Endodermal cell (in vitro differentiated cells): ENCODE data around the gene DPP4. TPM values are rescaled to one million over a fixed set of nuclear protein-coding genes. Genes with fewer than 3 reads are reported as not detected.

ENCODE experiments used
- DNase-seq: peaks from one replicate; pipeline ENCODE4 v3.0.0-alpha.2; 2017
- H3K27ac ChIP-seq: 2 replicates; pipeline ENCODE4 v1.5.1; 2013; ENCODE audit warnings: mild to moderate bottlenecking, low read depth, low read length, moderate library complexity
- H3K27me3 ChIP-seq: 2 replicates; pipeline ENCODE4 v1.6.1; 2013; ENCODE audit warnings: mild to moderate bottlenecking, low read length, moderate library complexity; ENCODE audit not compliant: insufficient read depth, control insufficient read depth, poor library complexity, severe bottlenecking
- H3K36me3 ChIP-seq: 2 replicates; pipeline ENCODE4 v1.7.0; 2013; ENCODE audit warnings: mild to moderate bottlenecking, low read length, moderate library complexity; ENCODE audit not compliant: control insufficient read depth, insufficient read depth
- H3K4me1 ChIP-seq: one replicate; pipeline ENCODE4 v1.7.0; 2013; ENCODE audit warnings: low read length; ENCODE audit not compliant: control insufficient read depth, insufficient read depth
- H3K4me3 ChIP-seq: 2 replicates; pipeline ENCODE4 v1.5.1; 2013; ENCODE audit warnings: mild to moderate bottlenecking, low read length, moderate library complexity
- H3K9ac ChIP-seq: 2 replicates; pipeline ENCODE4 v1.6.1; 2013; ENCODE audit warnings: mild to moderate bottlenecking, low read length, moderate library complexity; ENCODE audit not compliant: poor library complexity, severe bottlenecking; ENCODE audit errors: extremely low read depth
- H3K9me3 ChIP-seq: 2 replicates; pipeline ENCODE4 v1.6.1; 2013; ENCODE audit warnings: mild to moderate bottlenecking, low read length, moderate library complexity; ENCODE audit not compliant: control insufficient read depth
- H3K27ac Mint-ChIP-seq: 2 replicates; pipeline ENCODE4 v1.8.0; 2020; ENCODE audit warnings: mixed read lengths
- H3K27me3 Mint-ChIP-seq: 2 replicates; pipeline ENCODE4 v1.8.0; 2021; ENCODE audit warnings: mild to moderate bottlenecking, mixed read lengths; ENCODE audit not compliant: insufficient read depth
- H3K36me3 Mint-ChIP-seq: 2 replicates; pipeline ENCODE4 v1.8.0; 2020; ENCODE audit warnings: low read depth, mixed read lengths
- H3K4me1 Mint-ChIP-seq: 2 replicates; pipeline ENCODE4 v1.8.0; 2020; ENCODE audit warnings: mixed read lengths
- H3K4me3 Mint-ChIP-seq: 2 replicates; pipeline ENCODE4 v1.8.0; 2020; ENCODE audit warnings: mild to moderate bottlenecking, moderate library complexity, mixed read lengths
- H3K9me3 Mint-ChIP-seq: 2 replicates; pipeline ENCODE4 v1.8.0; 2020; ENCODE audit warnings: mild to moderate bottlenecking, mixed read lengths
- CTCF ChIP-seq: fragments of 200-600 bp; sonication (generic); conservative IDR thresholded peaks from 2 replicates; pipeline ENCODE4 v1.5.0; 2021; ENCODE audit warnings: antibody characterized with exemption, mild to moderate bottlenecking
- WGBS, 2 experiments: methylation state at CpG; one replicate each; pipeline versions ENCODE4 v1.1.5 to v1.1.7; 2013; ENCODE audit warnings: missing lambda C conversion rate in 2 of 2, mixed read lengths in 1 of 2; ENCODE audit not compliant: insufficient coverage in 1 of 2, insufficient read length in 1 of 2; 5-methylcytosine and 5-hydroxymethylcytosine counted together
- total RNA-seq, 2 donors: library from RNA; stranded (reverse); fragmentation: NEBNext Ultra II Directional in 1 of 2; extraction: Animal tissue kit (Norgen Biotek cat#: 25700) in 1 of 2; gene quantifications; 2 replicates in 1 of 2; 3 replicates in 1 of 2; pipeline ENCODE4 v1.2.1, GENCODE V29; 2021

Gene DPP4
- total RNA-seq, 2 donors from 2014 or later: 0.46 to 1.2 TPM

DNA sequence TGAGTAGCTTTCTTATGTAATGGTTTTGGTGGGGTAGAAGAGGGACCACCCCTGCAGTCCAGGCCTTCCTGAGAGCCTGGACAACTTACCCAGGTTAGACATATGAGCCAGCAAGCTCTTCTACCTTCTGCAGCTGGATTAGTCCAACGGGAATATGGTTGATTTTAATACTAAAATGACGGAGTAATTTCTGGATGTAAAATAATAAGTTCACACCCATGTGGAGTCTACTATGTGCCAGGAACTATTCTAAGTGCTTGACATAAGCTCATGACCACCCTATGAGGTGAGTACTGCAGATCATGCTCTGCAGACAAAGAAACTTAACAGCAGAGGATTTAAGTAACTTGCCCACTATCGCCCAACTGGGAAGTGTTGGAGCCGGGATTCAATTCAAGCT is 45.5 kb downstream of the DPP4 start:
- H3K4me1 ChIP-seq: no peaks in the 10 kb centered on the region
- no peaks in the 10 kb centered on the region for H3K36me3 ChIP-seq
- peaks cover 13% of the 10 kb centered on the region for H3K4me1 Mint-ChIP-seq
- H3K4me3 ChIP-seq: no peak overlapping the region
- H3K9me3 Mint-ChIP-seq: no peaks in the 10 kb centered on the region
- H3K9me3 ChIP-seq: no peaks in the 10 kb centered on the region
- no peaks in the 10 kb centered on the region for H3K36me3 Mint-ChIP-seq
- TF ChIP-seq CTCF: no peak
- H3K27me3 ChIP-seq: no peaks in the 10 kb centered on the region
- H3K27ac Mint-ChIP-seq: no peak overlapping the region
- H3K9ac ChIP-seq: no peak overlapping the region
- no peaks in the 10 kb centered on the region for H3K27me3 Mint-ChIP-seq
- H3K4me3 Mint-ChIP-seq: no peak overlapping the region
- 91 to 93% methylated on average over 4 of the region's 4 CpGs for WGBS, 2 experiments
- no peak overlapping the region for H3K27ac ChIP-seq
- no peak for DNase-seq

DNA sequence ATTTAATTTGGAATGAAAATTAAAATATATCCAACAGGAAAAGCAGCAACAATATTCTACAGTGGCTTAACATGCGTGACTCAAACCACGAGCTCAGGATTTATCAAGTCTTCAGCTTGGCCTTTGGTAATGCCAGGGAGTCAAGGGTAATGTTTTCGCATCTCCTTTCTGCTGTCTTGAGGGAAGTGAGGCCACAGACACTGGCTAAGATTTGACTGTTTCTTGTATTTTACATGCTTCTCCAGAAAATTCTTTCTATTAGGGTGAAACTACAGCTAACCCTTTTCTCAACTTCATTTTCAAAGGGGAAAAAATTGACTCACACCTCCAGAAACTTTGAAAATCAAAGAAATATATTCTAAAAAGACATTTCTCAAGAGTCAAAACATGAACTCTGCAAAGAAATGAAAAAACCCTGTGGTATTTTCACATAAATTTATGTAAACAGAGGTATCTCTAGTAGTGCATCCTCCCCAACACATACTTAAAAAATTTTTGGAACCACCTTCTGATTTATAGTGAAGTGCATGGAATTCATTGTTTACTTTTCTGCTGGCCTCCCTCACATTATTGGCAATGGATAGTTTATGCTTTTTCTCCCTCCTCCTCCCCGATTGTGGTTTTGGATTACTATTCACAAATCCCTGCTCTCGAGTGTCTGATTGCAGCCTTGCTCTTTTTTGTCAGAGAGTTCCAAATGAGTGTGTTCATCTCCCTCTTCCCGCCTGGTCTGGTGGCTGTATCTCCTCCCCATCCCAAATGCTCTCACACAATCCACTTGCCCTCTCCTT is 48.7 kb downstream of the DPP4 start:
- WGBS, 2 experiments: 89 to 94% methylated on average over 5 to 6 of the region's 6 CpGs
- H3K36me3 ChIP-seq: no peaks in the 10 kb centered on the region
- DNase-seq: no peak
- H3K4me1 ChIP-seq: no peaks in the 10 kb centered on the region
- Mint-ChIP-seq H3K36me3 (no peaks in the 10 kb centered on the region), H3K27me3 (no peaks in the 10 kb centered on the region), H3K4me3 (no peak overlapping the region), H3K27ac (no peak overlapping the region), H3K4me1 (peaks cover 8% of the 10 kb centered on the region), H3K9me3 (no peaks in the 10 kb centered on the region)
- TF ChIP-seq CTCF: no peak
- H3K9ac ChIP-seq: no peak overlapping the region
- H3K4me3 ChIP-seq: no peak overlapping the region
- no peak overlapping the region for H3K27ac ChIP-seq
- no peaks in the 10 kb centered on the region for H3K27me3 ChIP-seq
- no peaks in the 10 kb centered on the region for H3K9me3 ChIP-seq

DNA sequence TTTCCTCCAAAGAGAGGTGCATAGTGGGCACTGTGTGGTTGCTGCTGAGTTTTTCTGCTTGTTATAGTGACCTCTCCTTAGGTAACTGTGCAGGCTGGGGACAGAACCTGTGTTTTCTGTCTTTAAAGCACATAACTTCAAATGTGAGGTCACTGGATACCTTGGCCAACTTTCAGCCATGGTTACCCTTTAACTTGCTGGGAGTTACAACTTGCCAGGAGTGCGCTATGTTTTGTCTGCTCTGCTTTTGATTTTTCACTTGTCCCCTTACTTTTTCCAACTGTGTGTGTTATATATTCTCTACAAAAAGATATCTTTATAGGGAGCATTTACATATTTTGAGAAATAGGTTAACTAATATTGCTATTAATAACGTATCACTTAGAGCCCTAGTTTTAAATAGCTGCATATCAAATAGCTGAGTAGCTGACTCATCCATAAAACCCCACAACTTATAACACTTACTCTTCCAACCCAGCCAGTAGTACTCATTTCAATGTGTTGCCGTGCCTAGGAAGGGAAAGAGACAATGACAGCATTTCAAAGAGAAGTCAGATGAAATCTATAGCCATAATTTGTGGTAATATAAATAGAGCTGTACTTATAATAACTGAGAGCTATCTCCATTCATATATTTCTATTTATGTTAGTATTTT is 51.6 kb downstream of the DPP4 start:
- H3K36me3 ChIP-seq: no peaks in the 10 kb centered on the region
- Mint-ChIP-seq H3K9me3 (no peaks in the 10 kb centered on the region), H3K36me3 (no peaks in the 10 kb centered on the region), H3K27ac (no peak overlapping the region), H3K4me3 (no peak overlapping the region), H3K27me3 (no peaks in the 10 kb centered on the region), H3K4me1 (peaks cover 15% of the 10 kb centered on the region)
- no peak for TF ChIP-seq CTCF
- no peaks in the 10 kb centered on the region for H3K9me3 ChIP-seq
- 97 to 100% methylated on average over 1 to 3 of the region's 3 CpGs for WGBS, 2 experiments
- H3K9ac ChIP-seq: no peak overlapping the region
- no peak overlapping the region for H3K27ac ChIP-seq
- H3K4me1 ChIP-seq: no peaks in the 10 kb centered on the region
- DNase-seq: no peak
- no peak overlapping the region for H3K4me3 ChIP-seq
- no peaks in the 10 kb centered on the region for H3K27me3 ChIP-seq
